CD4-positive, alpha-beta T cell treated with Interleukin-4 for 4 hours (primary cell): ENCODE data around the gene STIM1.
A peak's percentile ranks its signal among the peaks of the same experiment; 100 is the strongest.
"Not testable (repeated sequence)": the region's sequence is repeated elsewhere in the genome, so short reads cannot be mapped to it uniquely, and the experiment has no call there.

Source experiments
- DNase-seq: peaks from one replicate; pipeline ENCODE4 v3.0.0-alpha.2; 2020

Gene STIM1

DNA sequence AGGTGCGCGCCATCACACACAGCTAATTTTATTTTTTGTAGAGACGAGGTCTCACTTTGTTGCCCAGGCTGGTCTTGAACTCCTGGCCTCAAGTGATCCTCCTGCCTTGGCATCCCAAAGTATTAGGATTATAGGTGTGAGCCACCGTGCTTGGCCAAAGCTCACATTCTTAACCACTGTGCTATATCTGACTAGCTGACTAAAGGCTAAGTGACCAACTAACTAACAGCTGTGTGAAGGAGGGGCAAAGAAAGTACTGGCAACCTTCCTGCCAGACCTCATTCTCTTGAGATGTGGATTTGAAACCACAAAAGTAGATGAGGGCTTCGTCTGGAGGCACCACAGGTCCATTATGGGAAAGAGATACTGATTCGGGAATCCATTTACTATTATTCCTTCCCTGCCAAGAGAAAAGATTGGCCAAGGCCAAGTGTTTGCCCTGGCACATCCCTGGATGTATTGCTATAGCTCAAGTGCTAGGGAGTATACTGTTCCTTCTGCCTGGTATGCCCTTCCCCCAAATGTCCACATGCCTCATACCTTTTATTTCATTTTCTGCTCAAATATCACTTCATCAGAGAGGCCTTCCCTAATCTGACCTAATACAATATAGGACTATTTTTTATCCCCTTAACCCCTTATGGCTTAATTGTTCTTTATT lies 186.4 kb downstream of the STIM1 start:
- DNase-seq = no peak

- no peak for DNase-seq
Observed at GRCh38 chr11:4044976-4045646, 189.6 kb downstream of the STIM1 start.

DNA sequence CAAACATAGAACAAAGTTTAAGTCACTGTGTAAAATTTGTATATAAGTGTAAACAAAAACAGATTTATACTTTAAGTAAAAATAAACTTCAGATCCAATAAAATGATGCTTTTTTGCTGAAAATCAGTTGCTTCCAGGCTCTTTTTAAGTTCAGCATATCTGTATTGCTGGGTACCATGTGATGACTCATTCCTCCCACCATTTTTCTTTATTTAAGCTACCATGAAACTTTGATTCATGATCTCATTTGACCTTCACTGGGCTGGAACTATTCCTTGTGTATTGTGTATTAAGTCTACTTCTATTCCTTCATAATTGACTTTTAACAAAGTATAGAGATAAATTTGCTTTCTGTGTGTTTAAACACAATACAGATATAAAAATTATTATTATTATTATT lies 192.9 kb downstream of the STIM1 start:
- DNase-seq = no peak

DNA sequence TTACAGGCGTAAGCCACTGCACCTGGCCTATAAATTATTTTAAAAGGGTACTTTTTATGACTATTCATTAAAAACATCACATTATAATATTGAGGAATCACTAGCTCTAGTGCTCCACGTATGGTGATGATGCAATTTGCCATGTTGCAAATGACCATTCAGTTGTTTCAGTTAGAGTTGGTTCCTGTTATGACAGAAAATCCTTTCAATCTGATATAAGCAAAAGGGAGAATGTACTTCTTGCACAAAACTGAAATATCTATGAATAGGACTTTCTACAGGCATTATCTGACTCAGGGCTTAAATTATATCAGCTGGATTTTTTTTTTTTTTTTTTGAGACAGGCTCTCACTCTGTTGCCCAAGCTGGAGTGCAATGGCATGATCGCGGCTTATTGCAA lies 193.5 kb downstream of the STIM1 start:
- no peak for DNase-seq

GRCh38 chr11:4050138-4050537 lies 194.7 kb downstream of the STIM1 start:
- no peak for DNase-seq

GRCh38 chr11:4053200-4053599 lies 197.7 kb downstream of the STIM1 start:
- DNase-seq = not testable (repeated sequence)

DNA sequence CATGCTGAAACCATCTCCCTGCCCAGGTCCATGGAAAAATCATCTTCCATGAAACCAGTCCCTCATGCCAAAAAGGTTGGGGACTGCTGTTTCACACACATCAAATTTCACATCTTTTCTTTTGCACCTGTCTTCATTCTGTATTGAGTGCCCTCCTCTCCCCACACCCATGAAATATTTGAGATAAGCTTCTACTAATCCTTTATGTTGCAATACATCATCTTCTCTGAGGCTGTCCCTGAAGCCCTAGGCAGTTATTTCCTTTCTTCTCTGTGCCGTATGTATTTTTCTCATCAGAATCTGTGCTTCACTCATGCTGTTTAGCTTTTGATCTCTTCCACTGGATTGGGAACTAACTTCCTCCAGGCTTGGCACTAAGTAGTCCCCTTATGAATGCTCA lies 199.2 kb downstream of the STIM1 start:
- DNase-seq = no peak

DNA sequence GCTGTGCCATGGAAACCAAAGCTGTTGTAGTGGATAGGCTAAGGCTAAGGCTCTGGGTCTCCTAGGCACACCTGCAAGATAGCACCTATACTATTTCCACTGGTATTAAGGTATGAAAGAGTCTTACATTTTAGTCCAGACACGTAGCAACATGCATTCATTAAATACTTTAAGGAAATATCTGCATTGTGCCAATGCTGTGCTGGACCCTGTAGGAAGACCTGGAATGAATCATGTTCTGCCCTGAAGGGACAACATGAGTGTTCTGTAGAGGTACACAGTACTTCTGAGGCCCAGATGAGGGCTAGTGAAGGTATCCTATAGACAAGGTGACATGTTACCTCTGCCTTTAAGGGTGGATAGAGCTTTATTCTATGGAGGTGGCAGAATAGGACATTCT lies 204.0 kb downstream of the STIM1 start:
- no peak for DNase-seq

DNA sequence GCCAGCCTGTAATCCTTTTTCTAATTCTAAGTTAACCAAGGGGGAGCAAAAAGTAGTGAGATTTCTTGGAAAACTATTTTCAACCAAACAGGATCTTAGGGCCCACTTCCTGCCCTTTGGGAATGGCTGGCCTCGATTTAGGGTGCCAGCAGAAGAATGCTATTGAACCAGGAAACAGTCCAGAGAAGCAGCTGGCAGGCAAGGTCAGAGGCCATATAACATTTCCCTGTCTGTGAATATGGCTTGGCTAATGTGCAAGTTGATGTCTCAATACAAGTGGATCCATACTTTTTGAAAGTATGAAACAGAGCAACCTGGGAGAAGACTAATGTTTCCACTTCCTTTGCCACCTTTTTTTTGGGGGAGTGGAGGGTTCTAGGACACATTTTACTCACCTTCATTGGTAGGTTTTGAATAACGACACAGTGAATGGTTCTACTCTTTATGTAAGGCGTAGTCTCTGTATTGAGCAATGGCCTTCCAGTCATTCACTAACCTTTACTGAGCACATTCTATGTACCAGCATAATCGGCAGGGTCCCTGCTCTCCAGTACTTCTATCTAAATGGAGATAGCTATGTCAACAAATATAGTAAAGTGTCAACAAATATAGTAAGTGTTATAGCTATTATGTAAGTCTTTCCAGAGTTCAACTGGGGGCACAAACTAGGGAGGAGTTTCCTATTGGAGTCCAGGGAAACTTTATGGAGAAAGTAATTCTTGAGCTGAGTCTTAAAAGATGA lies 204.9 kb downstream of the STIM1 start:
- DNase-seq = no peak

DNA sequence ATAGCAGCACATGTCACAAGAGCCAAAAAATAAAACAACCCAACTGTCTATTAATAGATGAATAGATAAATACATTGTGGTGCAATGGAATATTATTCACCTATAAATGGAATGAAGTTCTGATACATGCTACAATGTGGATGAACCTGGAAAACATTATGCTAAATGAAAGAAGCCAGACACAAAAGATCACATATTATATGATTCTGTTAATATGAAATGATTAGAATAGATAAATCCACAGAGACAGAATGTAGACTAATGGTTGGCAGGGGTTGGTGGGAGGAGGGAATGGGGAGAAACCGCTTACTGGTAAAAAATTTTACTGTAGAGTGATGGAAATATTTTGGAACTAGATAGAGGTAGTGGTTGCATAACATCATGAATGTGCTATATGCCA lies 206.2 kb downstream of the STIM1 start:
- DNase-seq = no peak

- DNase-seq = no peak
Observed at GRCh38 chr11:4063348-4063747, 207.9 kb downstream of the STIM1 start.

GRCh38 chr11:4064278-4064955 lies 209.0 kb downstream of the STIM1 start:
- no peak for DNase-seq

GRCh38 chr11:4065086-4065485 lies 209.6 kb downstream of the STIM1 start:
- no peak for DNase-seq

DNA sequence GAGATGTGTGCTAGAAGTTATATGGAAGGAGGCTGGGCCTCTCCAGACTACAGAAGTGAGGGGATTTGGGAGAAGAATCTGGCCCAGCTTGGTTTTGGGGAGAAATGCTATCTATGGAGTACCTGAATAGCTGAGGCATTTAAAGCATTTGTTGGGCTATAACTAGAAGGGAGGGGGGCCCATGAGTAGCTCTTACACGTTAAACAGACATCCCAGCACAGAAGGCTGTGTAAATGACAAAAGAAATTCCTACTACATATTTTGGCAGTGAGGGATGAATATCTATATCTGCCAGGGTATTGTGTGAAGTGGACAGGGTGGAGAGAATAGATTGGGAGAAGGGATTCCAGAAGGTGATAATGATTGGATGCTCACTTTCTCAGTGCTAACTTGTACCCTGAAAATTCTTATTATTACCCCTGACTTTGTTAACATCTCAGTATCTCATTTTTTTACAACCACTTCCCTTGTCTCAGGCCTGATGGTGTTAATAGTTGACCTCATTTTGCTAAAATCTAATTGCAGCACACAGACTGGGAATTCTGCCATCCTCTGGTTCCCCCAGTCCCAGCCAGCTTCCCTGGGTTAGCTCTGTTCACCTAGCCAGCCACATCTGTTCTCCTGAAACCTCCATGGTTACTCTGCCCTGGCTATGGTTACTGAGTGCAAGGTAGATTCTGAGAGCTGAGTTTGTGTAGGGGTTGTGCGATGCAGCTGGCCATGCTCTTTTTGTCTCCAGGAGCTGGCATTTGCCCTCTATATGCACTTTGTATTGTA lies 210.3 kb downstream of the STIM1 start:
- DNase-seq = no peak

- no peak for DNase-seq
Observed at GRCh38 chr11:4066910-4067309, 211.4 kb downstream of the STIM1 start.

DNA sequence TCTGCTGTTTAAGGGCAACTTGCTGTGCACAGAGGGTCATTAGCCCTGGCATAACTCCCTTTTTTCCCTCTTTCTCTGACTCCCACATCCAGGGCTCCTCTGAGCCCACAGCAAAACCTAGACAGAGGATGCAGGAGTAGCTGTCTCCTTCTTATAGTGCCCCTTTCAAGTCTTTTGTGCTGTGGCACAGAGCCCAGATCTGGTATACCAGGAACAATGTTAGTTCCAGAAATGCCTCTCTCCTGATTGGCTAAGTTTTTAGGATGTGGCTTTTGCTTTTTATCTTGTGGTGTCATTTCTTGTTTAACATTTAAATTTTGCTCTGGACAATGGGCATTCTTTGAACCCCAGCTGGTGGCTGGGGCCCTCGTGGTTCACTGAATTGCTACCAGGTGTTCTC lies 213.5 kb downstream of the STIM1 start:
- no peak for DNase-seq

DNA sequence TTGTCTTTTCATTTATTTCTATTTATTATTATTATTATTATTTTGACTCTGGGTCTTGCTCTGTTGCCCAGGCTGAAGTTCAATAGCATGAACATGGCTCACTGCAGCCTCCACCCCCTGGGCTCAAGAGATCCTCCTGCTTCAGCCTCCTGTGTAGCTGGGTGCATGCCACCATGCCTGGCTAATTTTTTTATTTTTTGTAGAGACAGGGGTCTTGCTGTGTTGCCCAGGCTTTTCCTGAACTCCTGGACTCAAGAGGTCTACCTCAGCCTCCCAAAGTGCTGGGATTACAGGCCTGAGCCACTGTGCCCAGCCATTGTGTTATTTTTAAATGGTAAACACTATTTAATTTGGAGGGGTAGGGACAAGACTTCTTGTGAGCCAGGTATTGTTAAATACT lies 215.9 kb downstream of the STIM1 start:
- no peak for DNase-seq

DNA sequence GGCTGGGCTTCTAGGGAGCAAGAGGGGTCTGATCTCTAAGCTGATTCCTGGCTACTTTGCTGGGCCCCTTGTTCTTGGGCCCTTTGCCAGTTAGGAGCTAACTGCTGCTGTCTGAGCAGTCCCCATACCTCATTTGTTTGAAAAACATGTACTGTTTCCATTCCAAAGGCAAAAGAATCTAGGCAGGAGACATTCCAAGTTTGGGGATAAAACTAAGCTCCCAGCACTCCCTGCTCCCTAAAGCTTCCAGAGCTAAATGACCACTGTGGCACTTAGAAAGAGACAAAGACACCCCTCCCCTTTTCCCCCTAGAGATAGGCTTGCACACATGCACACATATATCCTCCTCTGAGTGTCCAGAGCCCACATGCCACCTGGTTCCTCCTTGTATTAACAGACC lies 216.4 kb downstream of the STIM1 start:
- DNase-seq = no peak

- DNase-seq = peak; percentile 80
Observed at GRCh38 chr11:4072668-4073285, 217.3 kb downstream of the STIM1 start.

DNA sequence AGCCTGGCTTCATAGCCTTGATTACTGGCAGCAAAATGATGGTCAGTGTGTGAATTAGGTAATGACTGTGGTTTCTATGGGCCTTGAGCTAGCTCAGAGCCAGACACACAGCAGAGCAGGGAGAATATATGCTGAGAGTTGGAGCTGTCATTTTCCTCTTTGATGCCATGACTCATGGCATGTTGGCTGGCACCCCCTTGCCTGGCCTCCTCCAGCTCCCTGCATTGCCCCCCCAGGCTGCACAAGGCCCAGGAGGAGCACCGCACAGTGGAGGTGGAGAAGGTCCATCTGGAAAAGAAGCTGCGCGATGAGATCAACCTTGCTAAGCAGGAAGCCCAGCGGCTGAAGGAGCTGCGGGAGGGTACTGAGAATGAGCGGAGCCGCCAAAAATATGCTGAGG lies 218.8 kb downstream of the STIM1 start:
- DNase-seq = no peak

- DNase-seq = no peak
Observed at GRCh38 chr11:4076774-4077173, 221.3 kb downstream of the STIM1 start.

DNA sequence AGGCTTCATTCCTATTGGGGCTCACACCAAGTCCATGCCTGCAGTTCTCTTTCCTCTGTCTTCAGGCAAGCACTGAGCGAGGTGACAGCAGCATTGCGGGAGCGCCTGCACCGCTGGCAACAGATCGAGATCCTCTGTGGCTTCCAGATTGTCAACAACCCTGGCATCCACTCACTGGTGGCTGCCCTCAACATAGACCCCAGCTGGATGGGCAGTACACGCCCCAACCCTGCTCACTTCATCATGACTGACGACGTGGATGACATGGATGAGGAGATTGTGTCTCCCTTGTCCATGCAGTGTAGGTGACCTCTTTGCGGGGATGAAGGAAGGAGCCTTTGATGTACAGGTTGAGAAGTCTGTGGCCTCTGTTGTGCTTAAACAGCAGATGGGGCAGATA lies 227.7 kb downstream of the STIM1 start:
- no peak for DNase-seq
